ENCODE data around the gene TDRD10. TPM values are rescaled to one million over a fixed set of nuclear protein-coding genes. Genes with fewer than 3 reads are reported as not detected.

TDRD10 gene
- total and polyA plus RNA-seq, 2 experiments from 2014 or later = 0.51 to 1.0 TPM

DNA sequence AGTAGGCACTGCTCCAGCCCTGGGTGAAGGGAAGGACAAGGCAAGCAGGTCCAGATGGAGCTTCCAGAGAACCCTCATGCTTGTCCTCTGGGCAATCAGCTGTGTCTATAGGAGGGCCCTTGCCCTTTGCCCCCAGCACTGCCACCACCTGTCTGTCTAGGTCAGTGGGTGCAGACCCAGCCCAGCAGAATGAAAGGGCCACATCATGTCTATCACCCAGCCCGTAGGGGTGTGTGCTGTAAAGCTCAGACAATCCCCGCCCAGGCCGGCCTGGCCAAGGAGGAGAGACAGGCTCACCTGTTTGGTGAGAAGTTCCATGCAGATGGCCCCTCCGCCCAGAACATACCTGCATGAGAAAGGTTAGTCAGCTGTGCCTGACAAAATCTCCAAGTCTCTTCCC, 49.5 kb downstream of the TDRD10 start:
- DNase-seq (ENCODE audit: low read depth in 1 of 2, low spot score in 1 of 2) = no peak
- peaks cover 62% of the 10 kb centered on the region for H3K36me3 ChIP-seq
- H3K27me3 ChIP-seq = no peaks in the 10 kb centered on the region
- no peak for TF ChIP-seq CTCF (IDR thresholded peaks at IDR 0.05; ENCODE audit: low read depth, low read length)
- H3K27ac ChIP-seq = no peak overlapping the region
- no peak overlapping the region for H3K4me3 ChIP-seq
- H3K9me3 ChIP-seq (ENCODE audit: low read depth) = no peaks in the 10 kb centered on the region
- peaks cover 9% of the 10 kb centered on the region for H3K4me1 ChIP-seq (ENCODE audit: low read depth)

- H3K4me3 ChIP-seq = no peak overlapping the region
- H3K36me3 ChIP-seq = peaks cover 62% of the 10 kb centered on the region
- DNase-seq (ENCODE audit: low read depth in 1 of 2, low spot score in 1 of 2) = no peak
- H3K27me3 ChIP-seq = no peaks in the 10 kb centered on the region
- H3K4me1 ChIP-seq (ENCODE audit: low read depth) = peaks cover 15% of the 10 kb centered on the region
- TF ChIP-seq CTCF (IDR thresholded peaks at IDR 0.05; ENCODE audit: low read depth, low read length) = no peak
- H3K27ac ChIP-seq = no peak overlapping the region
- H3K9me3 ChIP-seq (ENCODE audit: low read depth) = no peaks in the 10 kb centered on the region
Observed at GRCh38 chr1:154552036-154552435, 50.0 kb downstream of the TDRD10 start.

GRCh38 chr1:154553056-154554030, 51.3 kb downstream of the TDRD10 start:
- Histone ChIP-seq H3K27me3 (no peaks in the 10 kb centered on the region), H3K36me3 (peaks cover 62% of the 10 kb centered on the region), H3K4me3 (no peak overlapping the region), H3K4me1 (ENCODE audit: low read depth) (peaks cover 17% of the 10 kb centered on the region), H3K27ac (no peak overlapping the region), H3K9me3 (ENCODE audit: low read depth) (no peaks in the 10 kb centered on the region)
- TF ChIP-seq CTCF (IDR thresholded peaks at IDR 0.05; ENCODE audit: low read depth, low read length) = no peak
- no peak for DNase-seq (ENCODE audit: low read depth in 1 of 2, low spot score in 1 of 2)

DNA sequence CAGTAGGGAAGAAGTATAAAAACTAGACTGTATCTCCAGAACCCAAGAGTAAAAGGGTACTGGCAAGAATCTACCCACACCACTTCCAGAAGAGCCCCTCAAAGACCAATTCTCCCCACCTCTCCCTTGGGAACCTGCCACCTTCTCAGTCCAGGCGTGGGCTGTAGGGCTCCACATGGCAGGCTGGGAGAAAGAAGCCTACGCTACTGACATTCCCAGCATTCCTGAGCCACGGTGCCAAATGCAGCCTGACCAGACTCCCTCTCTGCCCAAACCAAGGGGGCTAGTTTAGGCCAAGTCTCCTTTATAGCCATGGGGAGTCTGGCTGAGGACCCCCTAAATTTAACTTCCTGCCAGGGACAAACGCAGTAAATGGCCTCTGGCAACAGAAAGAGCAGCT, 54.4 kb downstream of the TDRD10 start:
- no peaks in the 10 kb centered on the region for H3K9me3 ChIP-seq (ENCODE audit: low read depth)
- TF ChIP-seq CTCF (IDR thresholded peaks at IDR 0.05; ENCODE audit: low read depth, low read length) = no peak
- H3K36me3 ChIP-seq = peaks cover 39% of the 10 kb centered on the region
- peak overlapping the region; percentile 81 for H3K27ac ChIP-seq
- H3K4me3 ChIP-seq = peak overlapping the region; percentile 63
- peaks cover 20% of the 10 kb centered on the region for H3K4me1 ChIP-seq (ENCODE audit: low read depth)
- DNase-seq (ENCODE audit: low read depth in 1 of 2, low spot score in 1 of 2) = peak; percentile 63 to 70
- no peaks in the 10 kb centered on the region for H3K27me3 ChIP-seq

DNA sequence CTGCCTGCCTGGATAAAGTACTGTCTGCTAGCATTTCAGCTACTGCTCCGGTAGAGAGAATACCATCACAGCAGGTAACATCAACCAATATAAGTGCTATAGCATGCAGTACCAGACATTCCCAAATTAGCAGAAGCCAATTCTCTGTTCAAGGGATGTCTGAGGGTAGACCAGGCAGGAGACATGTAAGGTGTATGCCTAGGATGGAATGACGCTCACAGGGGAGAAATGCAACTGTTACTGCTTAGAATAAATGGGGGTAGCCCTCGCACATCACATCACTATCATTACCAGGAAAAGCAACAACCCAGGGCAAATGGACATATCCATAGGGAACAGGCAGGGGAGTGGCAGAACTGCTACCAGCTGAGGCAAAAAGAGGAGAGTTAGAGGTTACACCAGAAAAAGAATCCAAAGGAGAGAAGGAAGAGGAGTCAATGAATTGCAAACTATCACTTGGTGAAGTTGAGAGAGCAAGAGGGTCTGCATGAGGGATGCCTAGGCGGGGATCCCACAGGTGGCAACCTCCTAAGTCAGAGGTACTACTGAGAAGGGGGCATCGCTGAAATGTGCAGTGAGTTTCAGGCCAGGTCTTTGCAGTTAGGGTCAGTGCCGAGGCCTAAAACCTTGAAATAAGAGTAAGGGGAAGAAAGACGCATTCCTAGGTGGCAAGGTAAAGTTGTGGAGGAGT, 55.4 kb downstream of the TDRD10 start:
- Histone ChIP-seq H3K27me3 (no peaks in the 10 kb centered on the region), H3K36me3 (peaks cover 33% of the 10 kb centered on the region), H3K4me3 (peak overlapping the region; percentile 63), H3K9me3 (ENCODE audit: low read depth) (no peaks in the 10 kb centered on the region), H3K4me1 (ENCODE audit: low read depth) (peaks cover 20% of the 10 kb centered on the region), H3K27ac (peak overlapping the region; percentile 81)
- TF ChIP-seq CTCF (IDR thresholded peaks at IDR 0.05; ENCODE audit: low read depth, low read length) = no peak
- DNase-seq (ENCODE audit: low read depth in 1 of 2, low spot score in 1 of 2) = no peak

Data from cardiac muscle cell (in vitro differentiated cells and primary cell).